Measurements from ENCODE around the gene CLIC3. TPM values are rescaled to one million over a fixed set of nuclear protein-coding genes. Genes with fewer than 3 reads are reported as not detected.

Gene CLIC3, protein sequence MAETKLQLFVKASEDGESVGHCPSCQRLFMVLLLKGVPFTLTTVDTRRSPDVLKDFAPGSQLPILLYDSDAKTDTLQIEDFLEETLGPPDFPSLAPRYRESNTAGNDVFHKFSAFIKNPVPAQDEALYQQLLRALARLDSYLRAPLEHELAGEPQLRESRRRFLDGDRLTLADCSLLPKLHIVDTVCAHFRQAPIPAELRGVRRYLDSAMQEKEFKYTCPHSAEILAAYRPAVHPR
- total RNA-seq: 0.29 and 0.33 TPM in 2 replicates

DNA sequence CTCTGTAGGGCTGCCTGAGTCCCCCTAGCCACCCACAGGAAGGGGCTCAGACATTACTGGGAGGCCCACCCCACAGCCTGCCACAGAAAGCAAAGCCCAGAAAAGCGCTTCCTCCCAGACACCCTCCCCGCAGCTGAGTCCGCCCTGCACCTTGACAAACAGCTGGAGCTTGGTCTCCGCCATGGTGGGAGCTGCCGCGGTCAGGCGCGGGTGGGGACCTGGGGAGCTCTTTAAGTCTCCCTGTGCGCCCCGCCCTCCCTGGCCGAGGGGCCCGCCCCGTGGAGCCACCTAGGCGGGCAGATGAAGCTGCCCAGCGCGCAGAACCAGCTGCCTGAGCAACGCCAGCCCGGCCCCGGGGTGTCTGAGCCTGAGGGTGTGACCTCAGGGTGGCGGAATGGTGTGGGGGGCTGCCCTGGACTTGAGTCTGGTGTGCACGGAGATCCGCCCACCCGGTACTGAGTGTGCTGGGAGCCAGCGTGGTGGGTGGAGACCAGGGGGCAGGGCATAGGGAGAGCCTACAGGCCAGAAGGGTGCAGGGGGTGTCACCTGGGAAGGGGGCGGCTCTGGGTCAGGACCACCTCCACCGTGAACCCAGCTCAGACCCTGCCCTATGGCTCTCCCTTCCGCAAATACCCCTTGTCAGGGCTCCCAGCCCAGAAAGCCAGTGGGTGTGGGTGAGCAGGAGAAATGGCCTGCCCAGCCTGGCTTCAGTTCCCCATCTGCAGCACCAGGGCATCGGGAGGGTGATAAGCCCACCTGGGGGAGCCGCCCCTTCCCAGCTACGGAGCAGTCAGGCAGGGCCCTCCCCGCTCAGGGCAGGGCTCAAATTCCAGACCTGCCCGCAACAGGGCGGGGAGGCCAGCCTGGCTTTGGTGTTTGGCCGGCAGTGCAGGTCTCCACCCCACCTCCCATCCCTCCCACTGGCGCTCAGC, at the start of gene CLIC3:
TSS of gene CLIC3 (minus strand) at position 208 of the 932 bp plus-strand sequence. CDS start at position 183, 25 bp downstream.

DNA sequence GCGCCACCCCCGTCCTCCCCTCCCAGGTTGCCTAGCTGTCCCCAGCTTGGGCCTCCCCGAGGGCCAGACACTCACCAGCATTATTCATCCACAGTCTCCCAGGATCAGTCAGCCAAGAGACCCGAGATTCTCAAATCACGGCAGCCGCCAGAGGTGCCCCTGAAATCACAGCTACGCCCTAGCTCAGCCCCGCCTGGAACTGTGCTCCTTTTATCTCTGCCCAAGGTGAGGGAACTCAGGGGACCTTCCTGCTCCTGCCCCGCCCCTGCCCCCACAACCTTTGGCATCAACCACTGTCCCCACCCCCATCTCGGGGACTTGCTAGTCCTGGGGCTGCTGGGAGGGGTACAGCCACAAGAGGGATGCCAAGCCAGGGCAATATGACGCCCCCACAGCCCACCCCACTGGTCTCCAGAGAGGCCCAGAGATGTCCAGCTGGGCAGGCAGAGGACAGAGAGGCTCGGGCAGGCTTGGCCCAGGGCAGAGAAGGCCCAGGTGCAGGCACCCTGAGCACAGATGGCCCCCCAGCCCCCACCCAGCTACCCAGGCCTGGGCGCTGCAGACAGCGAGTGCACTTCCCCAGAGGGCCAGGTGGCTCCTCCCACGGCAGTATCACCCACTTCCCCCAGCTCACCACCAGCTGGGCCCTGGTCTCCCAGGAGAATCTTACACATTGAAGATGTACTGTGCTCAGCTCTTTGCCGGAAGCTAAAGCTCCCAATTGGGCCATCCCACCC, 35.7 kb upstream of the CLIC3 start, which contains the start of gene FUT7:
TSS of gene FUT7 (minus strand) at position 185 of the 737 bp plus-strand sequence. CDS start at position 88, 97 bp downstream.

DNA sequence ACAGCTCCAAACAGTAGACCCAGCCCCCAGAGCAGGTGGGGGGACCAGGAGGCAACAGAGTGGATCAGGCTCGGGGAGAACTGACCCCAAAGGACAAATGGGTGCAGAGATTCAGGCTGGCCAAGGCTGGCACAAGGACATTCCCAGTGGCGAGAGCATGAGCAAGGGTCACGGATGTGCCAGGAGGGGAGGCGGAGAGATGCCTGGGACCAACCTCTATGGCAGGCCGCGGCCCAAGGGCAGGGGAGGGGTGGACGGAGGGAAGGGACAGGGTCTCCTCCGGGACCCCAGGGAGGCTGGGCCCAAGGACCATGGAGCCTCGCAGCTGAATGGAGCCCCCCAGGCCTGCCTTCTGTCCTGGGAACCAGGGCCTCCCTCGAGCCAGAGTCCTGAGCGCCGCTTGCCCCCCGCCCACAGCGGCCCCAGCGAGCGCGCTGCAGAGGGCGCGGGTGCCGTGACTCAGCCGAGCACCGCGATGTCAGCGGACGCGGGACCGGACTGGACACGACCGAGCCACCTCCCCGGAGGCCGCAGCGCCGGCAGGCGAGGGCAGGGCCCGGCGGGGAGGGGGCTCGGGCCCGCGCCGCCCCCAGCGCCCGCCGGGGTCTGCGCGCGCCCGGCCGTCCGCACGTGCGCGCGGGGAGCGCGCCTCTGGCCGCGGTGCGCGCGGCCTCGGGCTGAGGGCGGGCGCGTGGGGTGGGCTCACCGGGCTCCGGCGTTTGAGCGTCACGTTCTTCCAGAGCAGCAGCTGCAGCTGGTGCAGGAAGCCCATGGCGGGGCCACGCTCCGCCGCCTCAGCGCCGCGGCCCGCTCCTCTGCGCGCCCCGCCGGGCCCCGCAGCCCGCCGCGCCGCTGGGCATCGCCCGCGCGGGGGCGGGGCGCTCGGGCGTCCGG, 31.2 kb upstream of the CLIC3 start, which contains the start of gene ABCA2:
TSS of gene ABCA2 (minus strand) at position 869 of the 894 bp plus-strand sequence. CDS start at position 772, 97 bp downstream.

DNA sequence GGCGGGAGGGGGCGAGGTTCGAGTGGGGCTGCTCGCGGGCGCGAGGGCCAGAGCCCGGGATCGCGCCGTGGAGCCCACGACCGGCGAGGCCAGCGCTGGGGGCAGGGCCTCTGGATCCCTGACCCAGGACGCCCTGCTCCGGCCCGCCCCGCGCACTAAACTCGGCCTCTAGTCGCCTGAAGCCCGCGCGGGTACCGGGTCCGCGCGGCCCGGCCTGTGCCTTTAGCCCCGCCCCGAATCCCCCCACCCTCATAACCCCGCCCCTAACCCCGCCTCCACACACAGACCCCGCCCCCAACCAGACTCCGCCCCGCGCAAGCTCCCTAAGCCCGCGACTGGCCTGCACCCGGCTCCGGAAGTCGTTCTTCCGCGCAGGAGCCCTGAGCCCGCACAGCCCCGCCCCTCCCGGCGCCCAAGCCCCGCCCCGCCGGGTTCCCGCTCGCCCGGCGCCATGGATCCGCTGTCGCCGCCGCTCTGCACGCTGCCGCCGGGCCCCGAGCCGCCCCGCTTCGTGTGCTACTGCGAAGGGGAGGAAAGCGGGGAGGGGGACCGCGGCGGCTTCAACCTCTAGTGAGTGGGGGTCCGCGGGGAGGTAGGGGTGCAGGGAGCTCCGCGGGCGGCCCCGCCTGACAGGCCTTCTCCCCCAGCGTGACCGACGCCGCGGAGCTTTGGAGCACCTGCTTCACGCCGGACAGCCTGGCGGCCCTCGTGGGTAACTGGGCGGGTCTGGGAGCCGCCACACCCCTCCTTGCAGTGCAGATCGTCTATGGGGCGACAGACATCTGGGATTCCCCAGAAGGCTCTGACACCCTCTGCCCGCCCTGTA, 4.2 kb downstream of the CLIC3 start, which contains the start of gene PAXX:
TSS of gene PAXX (plus strand) at position 430 of the 826 bp plus-strand sequence. CDS start at position 452, 22 bp downstream.

DNA sequence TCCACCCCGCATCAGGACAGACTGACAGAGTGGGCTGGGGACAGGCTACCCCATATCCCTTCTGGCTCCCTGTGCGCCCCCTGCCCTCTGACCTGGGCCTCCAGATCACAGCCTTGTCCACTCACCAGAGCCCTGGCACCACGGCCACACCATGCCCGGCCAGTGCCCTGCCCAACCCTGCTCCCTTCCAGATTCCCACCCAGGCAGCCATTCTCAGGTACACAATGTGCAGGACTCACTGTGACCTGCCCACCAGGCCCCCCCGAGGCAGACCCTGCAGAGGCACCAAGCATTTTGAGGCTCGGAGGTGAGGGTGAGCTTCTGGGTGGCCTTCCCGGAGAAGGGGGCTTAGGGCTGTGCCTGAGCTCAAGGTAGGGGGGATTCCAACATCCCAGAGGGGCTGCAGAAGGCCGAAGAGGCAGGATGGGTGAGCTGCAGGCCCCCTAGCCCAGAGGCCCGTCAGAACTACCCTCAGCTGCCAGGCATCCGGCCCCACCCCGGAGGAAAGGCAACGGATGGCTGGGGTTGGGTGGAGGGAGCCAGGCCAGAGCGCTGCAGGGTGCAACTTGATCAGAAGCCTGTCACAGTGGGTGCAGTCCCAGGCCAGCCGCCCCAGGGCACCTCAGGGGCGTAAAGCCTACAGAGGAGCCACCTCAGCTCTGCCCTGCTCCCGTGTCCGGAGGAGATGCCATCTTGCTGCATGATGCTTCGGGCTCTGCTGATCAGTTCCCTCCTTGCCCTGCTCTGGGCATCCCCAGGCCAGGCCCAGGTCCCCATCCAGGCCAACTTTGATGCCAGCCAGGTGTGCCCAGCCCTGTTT, 13.9 kb downstream of the CLIC3 start, which contains the start of gene LCNL1:
TSS of gene LCNL1 (plus strand) at position 762 of the 820 bp plus-strand sequence. CDS start 594 bp downstream, outside the sequence.

DNA sequence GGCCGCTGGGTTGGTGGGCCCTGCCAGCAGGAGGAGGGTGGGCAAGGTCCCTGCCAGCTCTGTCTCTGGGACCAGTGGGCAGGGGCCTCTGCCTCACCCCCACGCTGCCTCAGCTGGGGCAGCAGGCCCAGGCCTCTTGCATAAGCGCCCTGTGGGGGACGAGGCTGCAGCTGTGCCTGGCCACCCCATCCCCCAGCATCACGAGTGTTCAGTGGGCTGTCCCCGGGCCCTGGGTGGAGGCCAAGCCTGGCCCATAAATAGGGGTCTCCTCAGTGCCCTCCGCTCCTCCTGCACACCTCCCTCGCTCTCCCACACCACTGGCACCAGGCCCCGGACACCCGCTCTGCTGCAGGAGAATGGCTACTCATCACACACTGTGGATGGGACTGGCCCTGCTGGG, 19.1 kb downstream of the CLIC3 start, which contains the start of gene PTGDS:
TSS of gene PTGDS (plus strand) at position 282 of the 400 bp plus-strand sequence. CDS start at position 357, 75 bp downstream.

DNA sequence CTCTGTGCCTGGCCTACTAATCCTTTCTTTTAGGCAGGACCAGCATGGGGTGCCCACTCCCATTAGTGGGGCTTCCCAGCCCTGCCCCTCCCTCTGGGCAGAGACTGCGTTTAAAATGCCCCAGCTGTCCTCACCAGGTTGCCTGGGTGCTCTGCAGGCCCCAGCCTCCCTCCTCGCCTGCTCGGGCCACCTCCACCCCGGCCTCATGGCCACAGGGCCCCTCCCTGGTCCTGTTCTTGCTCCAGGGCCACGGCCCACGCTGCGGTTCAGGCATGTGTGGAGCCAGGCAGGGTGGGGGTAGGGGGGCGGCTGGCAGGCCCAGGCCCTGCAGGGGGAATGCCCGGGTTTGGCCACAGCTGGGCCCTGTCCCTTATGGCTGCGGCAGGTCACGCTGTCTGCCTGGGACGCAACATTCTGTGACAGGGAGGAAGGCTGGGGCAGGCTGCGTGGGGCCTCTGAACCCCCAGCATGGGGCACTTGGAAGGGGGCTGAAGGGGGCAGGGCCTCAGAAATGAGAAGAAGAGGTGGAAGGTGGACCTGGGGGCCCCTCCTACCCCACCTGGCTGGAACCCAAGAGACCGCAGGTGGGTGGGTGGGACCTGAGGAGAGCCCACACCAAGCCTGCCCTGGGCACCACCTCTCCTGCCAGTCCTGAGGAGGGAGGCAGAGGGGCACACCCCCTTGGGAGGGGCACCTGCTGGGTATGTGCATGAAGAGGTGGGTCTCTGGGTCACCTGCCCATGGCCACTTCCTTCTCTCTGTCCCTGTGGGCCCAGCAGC, 44.6 kb downstream of the CLIC3 start, which contains the start of gene LCN12:
TSS of gene LCN12 (plus strand) at position 733 of the 780 bp plus-strand sequence. CDS start 55 bp downstream, outside the sequence.

Other genes starting within 250 kb of the CLIC3 start
- gene LCN6, start 248.0 kb downstream of the CLIC3 start, total RNA-seq: 0.33 TPM in 1 of 2 replicates, not detected in the other
- not detected in 2 replicates for gene LCN8, start 238.3 kb downstream of the CLIC3 start, total RNA-seq
- gene LCN15, start 232.1 kb downstream of the CLIC3 start, total RNA-seq: not detected in 2 replicates
- 51.0 and 63.0 TPM in 2 replicates for gene TMEM141, start 205.2 kb downstream of the CLIC3 start, total RNA-seq
- 0.19 and 0.65 TPM in 2 replicates for gene CCDC183, start 200.2 kb downstream of the CLIC3 start, total RNA-seq
- gene RABL6, start 188.6 kb downstream of the CLIC3 start, total RNA-seq: 94.1 and 98.4 TPM in 2 replicates
- gene AJM1, start 154.1 kb downstream of the CLIC3 start, total RNA-seq: 0.65 and 0.67 TPM in 2 replicates
- 77.7 and 106 TPM in 2 replicates for gene PHPT1, start 147.2 kb downstream of the CLIC3 start, total RNA-seq
- 0.98 and 1.4 TPM in 2 replicates for gene MAMDC4, start 144.2 kb downstream of the CLIC3 start, total RNA-seq
- 253 and 286 TPM in 2 replicates for gene EDF1, start 130.3 kb downstream of the CLIC3 start, total RNA-seq
- 11.8 and 13.9 TPM in 2 replicates for gene TRAF2, start 110.1 kb downstream of the CLIC3 start, total RNA-seq
- 180 and 181 TPM in 2 replicates for gene FBXW5, start 51.8 kb downstream of the CLIC3 start, total RNA-seq
- gene C8G, start 51.3 kb downstream of the CLIC3 start, total RNA-seq: 0.33 and 0.76 TPM in 2 replicates
- 0.29 TPM in 1 of 2 replicates, not detected in the other for gene LCN12, start 44.3 kb downstream of the CLIC3 start, total RNA-seq
- gene PTGDS, start 19.1 kb downstream of the CLIC3 start, total RNA-seq: not detected in 2 replicates
- gene LCNL1, start 13.6 kb downstream of the CLIC3 start, total RNA-seq: not detected in 2 replicates
- gene PAXX, start 4.1 kb downstream of the CLIC3 start, total RNA-seq: 14.6 and 19.6 TPM in 2 replicates
- gene ABCA2, start 31.7 kb upstream of the CLIC3 start, total RNA-seq: 12.4 and 18.6 TPM in 2 replicates
- gene FUT7, start 35.5 kb upstream of the CLIC3 start, total RNA-seq: not detected in 2 replicates
- gene NPDC1, start 49.6 kb upstream of the CLIC3 start, total RNA-seq: 52.6 and 64.7 TPM in 2 replicates
- not detected in 2 replicates for gene ENTPD2, start 57.5 kb upstream of the CLIC3 start, total RNA-seq
- 11.1 and 14.7 TPM in 2 replicates for gene SAPCD2, start 74.0 kb upstream of the CLIC3 start, total RNA-seq
- gene UAP1L1, start 80.9 kb upstream of the CLIC3 start, total RNA-seq: 19.9 and 21.5 TPM in 2 replicates
- 65.8 and 69.2 TPM in 2 replicates for gene MAN1B1, start 90.4 kb upstream of the CLIC3 start, total RNA-seq
- gene DPP7, start 118.2 kb upstream of the CLIC3 start, total RNA-seq: 70.4 and 103 TPM in 2 replicates
- gene GRIN1, start 142.6 kb upstream of the CLIC3 start, total RNA-seq: 0.10 TPM in 1 of 2 replicates, not detected in the other
- not detected in 2 replicates for gene LRRC26, start 173.5 kb upstream of the CLIC3 start, total RNA-seq
- not detected in 2 replicates for gene TMEM210, start 175.5 kb upstream of the CLIC3 start, total RNA-seq
- 30.1 and 37.6 TPM in 2 replicates for gene ANAPC2, start 192.0 kb upstream of the CLIC3 start, total RNA-seq
- gene SSNA1, start 192.1 kb upstream of the CLIC3 start, total RNA-seq: 102 and 108 TPM in 2 replicates
- 9.9 and 10.8 TPM in 2 replicates for gene TPRN, start 204.2 kb upstream of the CLIC3 start, total RNA-seq
- 27.1 and 28.9 TPM in 2 replicates for gene TMEM203, start 209.1 kb upstream of the CLIC3 start, total RNA-seq
- gene NDOR1, start 209.1 kb upstream of the CLIC3 start, total RNA-seq: 8.3 and 8.8 TPM in 2 replicates
- 0.19 and 0.65 TPM in 2 replicates for gene RNF208, start 225.7 kb upstream of the CLIC3 start, total RNA-seq
- gene CYSRT1, start 228.6 kb upstream of the CLIC3 start, total RNA-seq: 0.65 and 0.67 TPM in 2 replicates
- under 0.01 and 0.19 TPM in 2 replicates for gene RNF224, start 230.9 kb upstream of the CLIC3 start, total RNA-seq
- gene SLC34A3, start 234.3 kb upstream of the CLIC3 start, total RNA-seq: not detected in 2 replicates
- gene TUBB4B, start 244.7 kb upstream of the CLIC3 start, total RNA-seq: 199 and 241 TPM in 2 replicates

All from vein endothelial cell (primary cell).